ENCODE data around the gene CDKN2C. TPM values are rescaled to one million over a fixed set of nuclear protein-coding genes. Genes with fewer than 3 reads are reported as not detected.

Gene CDKN2C
- total RNA-seq, 1 experiment from 2014 or later: 49.2 TPM

GRCh38 chr1:50983219-50983802, 13.3 kb downstream of the CDKN2C start:
- Histone ChIP-seq H3K9me3 (ENCODE audit: low read length) (no peaks in the 10 kb centered on the region), H2AFZ (ENCODE audit: low read length) (no peak overlapping the region), H3K36me3 (ENCODE audit: low read depth, low read length) (no peaks in the 10 kb centered on the region), H3F3A (ENCODE audit: low read length, unreplicated experiment) (no peaks in the 10 kb centered on the region), H3K9me2 (replicated peaks; ENCODE audit: low read length) (no peaks in the 10 kb centered on the region), H3K4me3 (ENCODE audit: low read length) (no peak overlapping the region), H3K27me3 (ENCODE audit: low read length) (no peaks in the 10 kb centered on the region), H3K27ac (ENCODE audit: low read length) (no peak overlapping the region), H3K79me2 (ENCODE audit: low read length) (peaks cover 49% of the 10 kb centered on the region), H4K20me1 (ENCODE audit: low read length) (no peaks in the 10 kb centered on the region), H3K9ac (ENCODE audit: low read length) (no peak overlapping the region), H3K4me2 (ENCODE audit: low read length) (no peak overlapping the region), H3K4me1 (ENCODE audit: insufficient read depth, low read length) (peaks cover 21% of the 10 kb centered on the region)
- intact Hi-C loops (cut with micrococcal nuclease): no loop called here
- ATAC-seq (no peak), DNase-seq (no peak)
- ChIA-PET CTCF (no interaction called here), POLR2A (ENCODE audit: unreplicated experiment) (no interaction called here)
- BruUV-seq (replicated peaks): no TSS peak
- TF ChIP-seq EZH2 (IDR thresholded peaks at IDR 0.05; ENCODE audit: low read length, unreplicated experiment) (no peak), EZH2phosphoT487 (IDR thresholded peaks at IDR 0.05; ENCODE audit: borderline replicate concordance, low read length) (no peak)
- TF ChIP-seq, protein P1, sequence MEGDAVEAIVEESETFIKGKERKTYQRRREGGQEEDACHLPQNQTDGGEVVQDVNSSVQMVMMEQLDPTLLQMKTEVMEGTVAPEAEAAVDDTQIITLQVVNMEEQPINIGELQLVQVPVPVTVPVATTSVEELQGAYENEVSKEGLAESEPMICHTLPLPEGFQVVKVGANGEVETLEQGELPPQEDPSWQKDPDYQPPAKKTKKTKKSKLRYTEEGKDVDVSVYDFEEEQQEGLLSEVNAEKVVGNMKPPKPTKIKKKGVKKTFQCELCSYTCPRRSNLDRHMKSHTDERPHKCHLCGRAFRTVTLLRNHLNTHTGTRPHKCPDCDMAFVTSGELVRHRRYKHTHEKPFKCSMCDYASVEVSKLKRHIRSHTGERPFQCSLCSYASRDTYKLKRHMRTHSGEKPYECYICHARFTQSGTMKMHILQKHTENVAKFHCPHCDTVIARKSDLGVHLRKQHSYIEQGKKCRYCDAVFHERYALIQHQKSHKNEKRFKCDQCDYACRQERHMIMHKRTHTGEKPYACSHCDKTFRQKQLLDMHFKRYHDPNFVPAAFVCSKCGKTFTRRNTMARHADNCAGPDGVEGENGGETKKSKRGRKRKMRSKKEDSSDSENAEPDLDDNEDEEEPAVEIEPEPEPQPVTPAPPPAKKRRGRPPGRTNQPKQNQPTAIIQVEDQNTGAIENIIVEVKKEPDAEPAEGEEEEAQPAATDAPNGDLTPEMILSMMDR (conservative IDR thresholded peaks at IDR 0.05; ENCODE audit: low read depth, low read length): no peak

- Histone ChIP-seq H2AFZ (ENCODE audit: low read length) (no peak overlapping the region), H3K9me2 (replicated peaks; ENCODE audit: low read length) (no peaks in the 10 kb centered on the region), H3K4me3 (ENCODE audit: low read length) (no peak overlapping the region), H3K27ac (ENCODE audit: low read length) (no peak overlapping the region), H3K9ac (ENCODE audit: low read length) (no peak overlapping the region), H3K79me2 (ENCODE audit: low read length) (peaks cover 31% of the 10 kb centered on the region), H3K36me3 (ENCODE audit: low read depth, low read length) (no peaks in the 10 kb centered on the region), H3K4me2 (ENCODE audit: low read length) (no peak overlapping the region), H3K4me1 (ENCODE audit: insufficient read depth, low read length) (peaks cover 10% of the 10 kb centered on the region; the same call in 1 of the 2 replicates), H3K9me3 (ENCODE audit: low read length) (no peaks in the 10 kb centered on the region), H3K27me3 (ENCODE audit: low read length) (no peaks in the 10 kb centered on the region), H3F3A (ENCODE audit: low read length, unreplicated experiment) (no peaks in the 10 kb centered on the region), H4K20me1 (ENCODE audit: low read length) (no peaks in the 10 kb centered on the region)
- ATAC-seq (no peak), DNase-seq (no peak)
- TF ChIP-seq EZH2phosphoT487 (IDR thresholded peaks at IDR 0.05; ENCODE audit: borderline replicate concordance, low read length) (no peak), EZH2 (IDR thresholded peaks at IDR 0.05; ENCODE audit: low read length, unreplicated experiment) (no peak)
- CTCF ChIA-PET: no interaction called here
- no TSS peak for BruUV-seq (replicated peaks)
- intact Hi-C loops (cut with micrococcal nuclease): no loop called here
- POLR2A ChIA-PET (ENCODE audit: unreplicated experiment): no interaction called here
Measured at GRCh38 chr1:50985094-50985493, 15.0 kb downstream of the CDKN2C start.

GRCh38 chr1:50986653-50987052, 16.6 kb downstream of the CDKN2C start:
- no peaks in the 10 kb centered on the region for H4K20me1 ChIP-seq (ENCODE audit: low read length)
- POLR2A ChIA-PET (ENCODE audit: unreplicated experiment): no interaction called here

More at GRCh38 chr1:50986653-50987052, 16.6 kb downstream of the CDKN2C start:
- Histone ChIP-seq H3K36me3 (ENCODE audit: low read depth, low read length) (no peaks in the 10 kb centered on the region), H3K9me3 (ENCODE audit: low read length) (no peaks in the 10 kb centered on the region), H3K4me2 (ENCODE audit: low read length) (no peak overlapping the region), H3K27me3 (ENCODE audit: low read length) (no peaks in the 10 kb centered on the region), H2AFZ (ENCODE audit: low read length) (no peak overlapping the region), H3K79me2 (ENCODE audit: low read length) (peaks cover 15% of the 10 kb centered on the region), H3K9ac (ENCODE audit: low read length) (no peak overlapping the region), H3K27ac (ENCODE audit: low read length) (no peak overlapping the region), H3K9me2 (replicated peaks; ENCODE audit: low read length) (no peaks in the 10 kb centered on the region), H3F3A (ENCODE audit: low read length, unreplicated experiment) (no peaks in the 10 kb centered on the region), H3K4me3 (ENCODE audit: low read length) (no peak overlapping the region), H3K4me1 (ENCODE audit: insufficient read depth, low read length) (peaks cover under 1% of the 10 kb centered on the region; the same call in 1 of the 2 replicates)
- DNase-seq (no peak), ATAC-seq (no peak)
- BruUV-seq (replicated peaks): no TSS peak
- intact Hi-C loops (cut with micrococcal nuclease): no loop called here
- CTCF ChIA-PET: no interaction called here
- TF ChIP-seq, protein P1 (conservative IDR thresholded peaks at IDR 0.05; ENCODE audit: low read depth, low read length): no peak; the same call in 1 of the 2 replicates
- no peak for TF ChIP-seq EZH2 (IDR thresholded peaks at IDR 0.05; ENCODE audit: low read length, unreplicated experiment)
- TF ChIP-seq EZH2phosphoT487 (IDR thresholded peaks at IDR 0.05; ENCODE audit: borderline replicate concordance, low read length): no peak
